ENCODE results near the gene NAA80.
"Not testable (repeated sequence)": the region's sequence is repeated elsewhere in the genome, so short reads cannot be mapped to it uniquely, and the experiment has no call there.

NAA80 gene

DNA sequence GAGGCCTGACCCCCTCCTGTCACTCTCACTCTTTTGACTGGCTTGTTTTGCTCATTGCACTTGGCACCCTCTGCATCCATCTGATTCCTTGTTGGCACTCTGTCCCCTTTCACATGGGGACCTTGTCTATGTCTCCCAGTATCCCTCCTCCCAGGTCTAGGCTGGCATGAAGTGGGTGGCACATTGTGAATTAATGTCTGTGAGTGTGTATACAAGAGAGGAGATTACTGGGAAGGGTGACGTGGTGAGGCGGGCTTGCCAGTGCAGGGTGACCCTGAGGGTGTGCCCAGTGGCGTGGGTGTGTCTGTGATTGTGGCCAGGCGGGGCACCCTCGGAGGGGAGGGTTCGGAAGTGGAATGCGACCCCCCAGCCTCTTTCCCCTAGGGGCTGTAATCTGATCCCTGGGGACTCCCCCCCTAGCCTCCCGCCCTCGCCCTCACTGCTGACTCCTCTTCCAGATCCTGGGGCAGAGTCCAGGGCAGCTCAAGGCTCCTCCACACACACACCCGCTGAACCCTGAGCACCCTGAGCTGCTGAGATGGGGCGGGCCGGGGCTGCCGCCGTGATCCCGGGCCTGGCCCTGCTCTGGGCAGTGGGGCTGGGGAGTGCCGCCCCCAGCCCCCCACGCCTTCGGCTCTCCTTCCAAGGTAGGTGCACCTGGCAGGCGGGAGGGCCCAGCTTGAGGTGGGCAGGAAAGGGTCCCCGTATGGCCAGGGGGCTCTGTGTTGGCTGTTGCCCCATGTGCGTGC, 30.3 kb downstream of the NAA80 start, which contains the start of gene SEMA3B:
TSS of gene SEMA3B (plus strand) at position 445 of the 749 bp plus-strand sequence. CDS start at position 539, 94 bp downstream.
- no peak for DNase-seq

GRCh38 chr3:50268276-50268675, 30.9 kb downstream of the NAA80 start:
- no peak for DNase-seq

DNA sequence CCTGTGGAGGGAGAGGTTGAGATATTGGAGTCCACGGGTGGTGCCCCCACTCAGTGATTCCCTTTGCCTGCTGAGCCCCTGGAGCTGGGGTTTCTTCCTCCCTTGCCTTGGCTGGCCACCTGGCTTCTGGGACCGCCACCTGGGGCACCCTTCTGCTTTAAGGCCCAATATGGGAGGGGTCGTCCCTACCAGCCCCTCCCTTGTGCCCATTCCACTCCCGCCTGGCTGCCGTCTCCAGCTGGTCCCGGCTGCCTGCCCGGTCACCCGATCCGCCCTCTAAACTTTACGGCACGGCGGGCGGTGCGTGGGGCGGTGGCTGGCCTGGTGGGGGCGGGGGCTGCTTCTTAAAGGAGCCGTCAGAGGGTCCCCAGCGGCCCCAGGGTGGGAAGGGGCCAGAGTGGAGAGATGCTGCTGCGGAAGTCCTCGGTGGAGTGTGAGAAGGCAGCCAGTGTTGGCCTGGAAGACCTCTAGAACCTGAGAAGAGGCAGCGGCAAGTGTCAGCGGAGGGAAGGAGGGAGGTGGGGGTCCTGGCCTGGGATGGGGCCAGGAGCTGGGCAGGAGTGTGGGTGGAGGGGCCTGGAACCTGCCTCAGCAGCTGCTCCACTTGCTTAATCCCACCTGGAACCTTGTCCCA, 31.8 kb downstream of the NAA80 start:
- no peak for DNase-seq

DNA sequence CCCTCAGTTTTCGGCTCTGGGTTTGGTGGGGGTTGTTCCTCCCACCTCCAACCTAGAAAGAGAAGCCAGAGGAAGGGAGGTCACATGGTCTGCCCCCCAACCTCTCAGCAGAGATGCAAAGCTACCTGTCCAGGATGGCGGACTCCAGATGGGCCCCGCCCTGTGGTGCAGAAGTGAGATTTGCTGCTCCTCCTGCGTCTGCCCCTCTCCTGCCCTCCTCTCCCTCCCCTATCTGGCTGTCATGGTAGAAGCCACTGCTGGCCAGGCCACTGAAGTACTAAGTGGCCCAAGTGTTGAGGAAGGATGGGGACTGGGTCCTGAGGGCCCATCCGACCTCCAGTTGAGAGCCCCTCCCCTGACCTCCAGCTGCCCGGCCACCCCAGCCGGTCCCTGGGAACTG, 32.4 kb downstream of the NAA80 start:
- no peak for DNase-seq

- no peak for DNase-seq
Measured at GRCh38 chr3:50266017-50266416, 33.2 kb downstream of the NAA80 start.

DNA sequence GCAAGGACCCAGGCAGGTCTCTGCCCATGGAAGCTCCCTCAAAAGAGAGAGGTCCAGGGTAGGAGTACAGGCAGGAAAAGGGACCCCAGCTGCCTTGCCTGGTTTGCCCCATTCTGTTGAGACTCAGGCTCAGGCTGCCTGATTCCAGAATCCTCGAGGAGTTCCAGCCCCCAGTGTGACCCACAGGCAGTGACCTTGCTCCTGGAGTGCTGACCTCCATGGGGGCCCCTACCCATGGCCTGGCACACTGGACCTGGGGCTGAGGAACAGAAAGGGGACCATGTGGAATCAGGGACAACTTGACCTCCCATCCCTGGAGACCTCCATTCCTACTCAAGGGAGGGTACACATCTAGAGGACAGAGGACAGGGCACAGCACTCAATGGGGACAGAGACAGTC, 33.6 kb downstream of the NAA80 start:
- DNase-seq: no peak

DNA sequence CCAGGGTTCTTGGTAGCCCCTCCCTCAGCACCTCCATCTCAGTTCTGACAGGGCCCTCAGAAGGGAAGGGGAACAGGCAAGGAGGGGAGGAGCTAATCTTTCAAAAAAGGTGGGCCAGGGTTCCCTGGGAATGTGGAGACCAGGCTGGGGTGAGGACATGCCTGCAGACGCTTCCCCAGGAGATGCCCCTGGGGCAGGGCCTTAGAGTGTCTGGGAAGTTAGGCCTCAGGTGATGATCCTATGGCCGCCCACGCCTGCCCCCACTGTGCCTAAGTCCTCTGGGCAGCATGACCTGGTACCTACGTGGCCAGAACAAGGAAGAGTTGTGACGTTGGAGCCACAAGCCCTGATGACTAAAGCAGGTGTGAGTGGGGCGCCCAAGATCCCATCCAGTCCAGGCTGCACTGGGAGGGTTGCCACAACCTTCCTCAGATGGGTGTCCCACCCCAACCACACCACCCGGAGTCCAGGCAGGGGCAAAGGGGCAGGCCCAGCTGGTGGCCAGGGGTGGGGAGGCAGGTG, 34.2 kb downstream of the NAA80 start:
- DNase-seq: no peak

- DNase-seq: no peak
Measured at GRCh38 chr3:50264383-50264963, 34.7 kb downstream of the NAA80 start.

- no peak for DNase-seq
Measured at GRCh38 chr3:50263478-50264382, 35.5 kb downstream of the NAA80 start.

- DNase-seq: no peak
Measured at GRCh38 chr3:50262778-50263177, 36.4 kb downstream of the NAA80 start.

- DNase-seq: not testable (repeated sequence)
Measured at GRCh38 chr3:50262200-50262599, 37.0 kb downstream of the NAA80 start.

GRCh38 chr3:50261505-50261904, 37.7 kb downstream of the NAA80 start:
- DNase-seq: no peak

- DNase-seq: no peak
Measured at GRCh38 chr3:50260942-50261441, 38.2 kb downstream of the NAA80 start.

- peak; percentile 75 to 77 for DNase-seq
Measured at GRCh38 chr3:50260027-50260941, 38.9 kb downstream of the NAA80 start.

GRCh38 chr3:50259432-50260026, 39.7 kb downstream of the NAA80 start:
- DNase-seq: no peak

DNA sequence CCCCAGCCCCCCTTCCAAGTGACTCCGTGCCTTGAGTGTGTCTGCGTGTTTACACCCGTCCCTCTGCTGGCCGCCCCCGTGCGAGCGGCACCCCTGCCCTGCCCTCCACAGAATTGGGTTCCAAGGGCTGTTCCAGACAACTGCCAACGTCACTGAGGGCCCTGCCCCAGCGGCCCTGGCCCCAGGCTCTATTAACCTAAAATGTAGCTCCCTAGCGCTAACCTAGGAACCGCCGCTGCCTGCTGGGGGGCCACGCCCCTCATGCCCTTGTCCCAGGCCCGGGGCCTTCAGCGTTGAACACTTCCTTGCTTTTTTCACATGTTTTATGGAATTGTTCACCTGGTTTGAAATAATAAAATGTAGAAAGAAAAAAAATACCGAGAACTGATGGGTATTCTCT, 40.2 kb downstream of the NAA80 start:
- no peak for DNase-seq

- DNase-seq: no peak
Measured at GRCh38 chr3:50258029-50258680, 41.0 kb downstream of the NAA80 start.

DNA sequence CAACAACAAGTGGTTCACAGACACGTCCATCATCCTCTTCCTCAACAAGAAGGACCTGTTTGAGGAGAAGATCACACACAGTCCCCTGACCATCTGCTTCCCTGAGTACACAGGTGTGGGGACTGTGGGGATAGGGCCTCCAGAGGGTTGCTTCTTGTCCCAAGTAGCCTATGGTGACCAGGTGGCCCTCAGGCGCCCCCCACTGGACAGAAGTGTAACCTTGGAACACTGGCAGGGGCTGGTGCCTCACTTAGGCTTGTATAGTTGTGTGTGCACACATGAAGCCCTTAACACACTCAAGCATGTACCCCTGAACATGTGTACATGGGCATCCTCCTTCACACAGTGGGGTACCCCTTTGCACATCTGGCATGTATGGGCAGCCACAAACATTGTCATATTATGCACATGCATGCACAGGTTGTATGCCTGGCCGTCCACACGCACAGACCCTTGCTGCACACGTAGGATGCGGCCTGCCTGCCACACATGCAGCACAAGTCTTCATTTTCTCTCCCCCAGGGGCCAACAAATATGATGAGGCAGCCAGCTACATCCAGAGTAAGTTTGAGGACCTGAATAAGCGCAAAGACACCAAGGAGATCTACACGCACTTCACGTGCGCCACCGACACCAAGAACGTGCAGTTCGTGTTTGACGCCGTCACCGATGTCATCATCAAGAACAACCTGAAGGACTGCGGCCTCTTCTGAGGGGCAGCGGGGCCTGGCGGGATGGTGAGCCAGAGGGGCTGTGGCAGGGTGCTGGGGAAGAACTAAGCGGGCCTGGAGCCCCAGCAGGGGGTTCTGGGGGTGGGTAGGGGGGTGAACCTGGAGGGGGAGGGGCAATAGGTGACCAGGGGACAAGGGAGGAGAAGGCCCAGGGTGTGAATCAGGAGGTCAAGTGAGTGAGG, 42.0 kb downstream of the NAA80 start:
- peak in 1 of 2 experiments; percentile 22 for DNase-seq

- DNase-seq: peak in 1 of 2 experiments; percentile 60
Measured at GRCh38 chr3:50255251-50255615, 44.0 kb downstream of the NAA80 start.
